Panc1 (cell line): ENCODE data around the gene HERC3. TPM values are rescaled to one million over a fixed set of nuclear protein-coding genes. Genes with fewer than 3 reads are reported as not detected.

Experiments used
- ATAC-seq: fragments of 200-7000 bp; cut with Tn5 transposase; 2 replicates; pipeline ENCODE4 v1.9.1; 2020; ENCODE audit warnings: mild to moderate bottlenecking, moderate library complexity
- BruUV-seq: library from RNA; stranded (reverse); fragments of 400-500 nt; replicated peaks from 2 replicates; lab custom pipeline; 2021; lab: Mats Ljungman, UMichigan
- CTCF ChIA-PET: fragments of 300-600 bp; sonication (Branson Sonifier 250); formaldehyde crosslinking; loops from one replicate; lab custom pipeline; 2022; ENCODE audit warnings: antibody characterized with exemption; lab: Charles Lee
- POLR2A ChIA-PET: fragments of 300-600 bp; sonication (Branson Sonifier 250); formaldehyde crosslinking; loops from one replicate; lab custom pipeline; 2022; ENCODE audit warnings: antibody characterized with exemption; lab: Charles Lee
- DNase-seq: peaks from one replicate; pipeline ENCODE4 v3.0.0-alpha.2; 2010; ENCODE audit warnings: low read depth, low spot score
- H3K27ac ChIP-seq: 2 replicates; pipeline ENCODE4 v1.5.1; 2011; ENCODE audit warnings: mild to moderate bottlenecking, low read length, inconsistent platforms
- H3K27me3 ChIP-seq: fragments of 200-500 bp; sonication (Bioruptor generic); 2 replicates; pipeline ENCODE4 v1.6.0; 2014; ENCODE audit warnings: low read length, inconsistent platforms; ENCODE audit not compliant: control insufficient read depth, insufficient read depth
- H3K36me3 ChIP-seq: fragments of 200-500 bp; sonication (Bioruptor generic); 2 replicates; pipeline ENCODE4 v1.5.1; 2014; ENCODE audit warnings: inconsistent platforms, mild to moderate bottlenecking, low read length, moderate library complexity; ENCODE audit not compliant: control insufficient read depth, insufficient read depth
- H3K4me1 ChIP-seq: 2 replicates; pipeline ENCODE4 v1.5.1; 2011; ENCODE audit warnings: inconsistent platforms, mild to moderate bottlenecking, low read length, moderate library complexity; ENCODE audit not compliant: control insufficient read depth, insufficient read depth
- H3K4me3 ChIP-seq, 2 experiments: 2 replicates each; pipeline ENCODE4 v1.5.1; 2011 to 2012; ENCODE audit warnings: low read depth in 2 of 2, low read length in 2 of 2, mild to moderate bottlenecking in 2 of 2, inconsistent platforms in 1 of 2, moderate library complexity in 1 of 2
- H3K9me3 ChIP-seq: fragments of 200-500 bp; sonication (Bioruptor generic); 2 replicates; pipeline ENCODE4 v1.5.1; 2014; ENCODE audit warnings: low read depth, mild to moderate bottlenecking, inconsistent platforms, low read length, moderate library complexity; ENCODE audit not compliant: control insufficient read depth, insufficient read depth
- POLR2AphosphoS5 ChIP-seq: IDR thresholded peaks from 2 replicates; pipeline ENCODE4 v1.6.1; 2012; ENCODE audit warnings: mild to moderate bottlenecking, low read depth, low read length, moderate library complexity
- SIN3A ChIP-seq: IDR thresholded peaks from 2 replicates; pipeline ENCODE4 v1.6.1; 2012; ENCODE audit warnings: low read depth, mild to moderate bottlenecking, low read length, moderate library complexity, borderline replicate concordance; ENCODE audit not compliant: insufficient read depth
- TCF7L2 ChIP-seq: IDR thresholded peaks from 2 replicates; pipeline ENCODE4 v1.6.1; 2011; ENCODE audit warnings: mild to moderate bottlenecking, low read depth, low read length, inconsistent platforms
- in situ Hi-C: cut with HindIII; loops from 2 replicates; pipeline ENCODE4 v1.10.0; 2016; ENCODE audit warnings: low sequenced_read_pairs, low pct_unique_long_range_greater_than_20kb
- intact Hi-C: fragments of 100-400 bp; cut with micrococcal nuclease; formaldehyde crosslinking; loops from one replicate; pipeline ENCODE4 v1.10.0; 2022; ENCODE audit not compliant: unreplicated experiment
- total RNA-seq: library from RNA; stranded (reverse); gene quantifications from one replicate; pipeline ENCODE4 v1.2.1, GENCODE V29; 2021; ENCODE audit not compliant: unreplicated experiment
- TF ChIP-seq, protein P1 (sequence below), 2 experiments: IDR thresholded peaks; 2 replicates each; pipeline ENCODE4 v1.6.1; 2011 to 2012; ENCODE audit warnings: low read depth in 2 of 2, control low read depth in 1 of 2, low read length in 1 of 2, mild to moderate bottlenecking in 1 of 2, moderate library complexity in 1 of 2; ENCODE audit not compliant: insufficient read depth in 1 of 2
- TF ChIP-seq, protein P2 (sequence below): fragments of 450-650 bp; IDR thresholded peaks from 2 replicates; pipeline ENCODE4 v1.5.1; 2017; ENCODE audit warnings: mild to moderate bottlenecking

HERC3 gene
- total RNA-seq, 1 experiment from 2014 or later = 1.1 TPM

- TF ChIP-seq TCF7L2 (no peak), POLR2AphosphoS5 (no peak), SIN3A (no peak)
- TF ChIP-seq, protein P1, sequence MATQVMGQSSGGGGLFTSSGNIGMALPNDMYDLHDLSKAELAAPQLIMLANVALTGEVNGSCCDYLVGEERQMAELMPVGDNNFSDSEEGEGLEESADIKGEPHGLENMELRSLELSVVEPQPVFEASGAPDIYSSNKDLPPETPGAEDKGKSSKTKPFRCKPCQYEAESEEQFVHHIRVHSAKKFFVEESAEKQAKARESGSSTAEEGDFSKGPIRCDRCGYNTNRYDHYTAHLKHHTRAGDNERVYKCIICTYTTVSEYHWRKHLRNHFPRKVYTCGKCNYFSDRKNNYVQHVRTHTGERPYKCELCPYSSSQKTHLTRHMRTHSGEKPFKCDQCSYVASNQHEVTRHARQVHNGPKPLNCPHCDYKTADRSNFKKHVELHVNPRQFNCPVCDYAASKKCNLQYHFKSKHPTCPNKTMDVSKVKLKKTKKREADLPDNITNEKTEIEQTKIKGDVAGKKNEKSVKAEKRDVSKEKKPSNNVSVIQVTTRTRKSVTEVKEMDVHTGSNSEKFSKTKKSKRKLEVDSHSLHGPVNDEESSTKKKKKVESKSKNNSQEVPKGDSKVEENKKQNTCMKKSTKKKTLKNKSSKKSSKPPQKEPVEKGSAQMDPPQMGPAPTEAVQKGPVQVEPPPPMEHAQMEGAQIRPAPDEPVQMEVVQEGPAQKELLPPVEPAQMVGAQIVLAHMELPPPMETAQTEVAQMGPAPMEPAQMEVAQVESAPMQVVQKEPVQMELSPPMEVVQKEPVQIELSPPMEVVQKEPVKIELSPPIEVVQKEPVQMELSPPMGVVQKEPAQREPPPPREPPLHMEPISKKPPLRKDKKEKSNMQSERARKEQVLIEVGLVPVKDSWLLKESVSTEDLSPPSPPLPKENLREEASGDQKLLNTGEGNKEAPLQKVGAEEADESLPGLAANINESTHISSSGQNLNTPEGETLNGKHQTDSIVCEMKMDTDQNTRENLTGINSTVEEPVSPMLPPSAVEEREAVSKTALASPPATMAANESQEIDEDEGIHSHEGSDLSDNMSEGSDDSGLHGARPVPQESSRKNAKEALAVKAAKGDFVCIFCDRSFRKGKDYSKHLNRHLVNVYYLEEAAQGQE (IDR thresholded peaks at IDR 0.05; ENCODE audit: insufficient read depth in 1 of 2, low read depth in 2 of 2, low read length in 1 of 2) = no peak
- TF ChIP-seq, protein P2, sequence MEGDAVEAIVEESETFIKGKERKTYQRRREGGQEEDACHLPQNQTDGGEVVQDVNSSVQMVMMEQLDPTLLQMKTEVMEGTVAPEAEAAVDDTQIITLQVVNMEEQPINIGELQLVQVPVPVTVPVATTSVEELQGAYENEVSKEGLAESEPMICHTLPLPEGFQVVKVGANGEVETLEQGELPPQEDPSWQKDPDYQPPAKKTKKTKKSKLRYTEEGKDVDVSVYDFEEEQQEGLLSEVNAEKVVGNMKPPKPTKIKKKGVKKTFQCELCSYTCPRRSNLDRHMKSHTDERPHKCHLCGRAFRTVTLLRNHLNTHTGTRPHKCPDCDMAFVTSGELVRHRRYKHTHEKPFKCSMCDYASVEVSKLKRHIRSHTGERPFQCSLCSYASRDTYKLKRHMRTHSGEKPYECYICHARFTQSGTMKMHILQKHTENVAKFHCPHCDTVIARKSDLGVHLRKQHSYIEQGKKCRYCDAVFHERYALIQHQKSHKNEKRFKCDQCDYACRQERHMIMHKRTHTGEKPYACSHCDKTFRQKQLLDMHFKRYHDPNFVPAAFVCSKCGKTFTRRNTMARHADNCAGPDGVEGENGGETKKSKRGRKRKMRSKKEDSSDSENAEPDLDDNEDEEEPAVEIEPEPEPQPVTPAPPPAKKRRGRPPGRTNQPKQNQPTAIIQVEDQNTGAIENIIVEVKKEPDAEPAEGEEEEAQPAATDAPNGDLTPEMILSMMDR = no peak
- H3K36me3 ChIP-seq = no peaks in the 10 kb centered on the region
- DNase-seq (no peak), ATAC-seq (no peak)
- ChIA-PET POLR2A (no interaction called here), CTCF (no interaction called here)
- H3K4me3 ChIP-seq = no peak overlapping the region
- H3K27me3 ChIP-seq = no peaks in the 10 kb centered on the region
- BruUV-seq = no TSS peak
- in situ Hi-C loops (no loop called here), intact Hi-C loops (no loop called here)
- H3K9me3 ChIP-seq = no peaks in the 10 kb centered on the region
- H3K27ac ChIP-seq = no peak overlapping the region
- H3K4me1 ChIP-seq = no peaks in the 10 kb centered on the region
These were observed 18.9 kb upstream of the HERC3 start for GRCh38 chr4:88573276-88573980.

GRCh38 chr4:88573995-88574394 lies 18.3 kb upstream of the HERC3 start:
- POLR2A ChIA-PET = no interaction called here
- CTCF ChIA-PET = no interaction called here
- Histone ChIP-seq H3K4me1 (no peaks in the 10 kb centered on the region), H3K4me3 (no peak overlapping the region), H3K27me3 (no peaks in the 10 kb centered on the region), H3K9me3 (no peaks in the 10 kb centered on the region), H3K27ac (no peak overlapping the region), H3K36me3 (no peaks in the 10 kb centered on the region)
- intact Hi-C loops (no loop called here), in situ Hi-C loops (no loop called here)
- BruUV-seq = no TSS peak
- DNase-seq (no peak), ATAC-seq (no peak)
- TF ChIP-seq TCF7L2 (no peak), POLR2AphosphoS5 (no peak), SIN3A (no peak)
- TF ChIP-seq, protein P1 (IDR thresholded peaks at IDR 0.05; ENCODE audit: insufficient read depth in 1 of 2, low read depth in 2 of 2, low read length in 1 of 2) = no peak
- TF ChIP-seq, protein P2 = no peak
